ENCODE measurements around the gene FLT1.

FLT1 gene

DNA sequence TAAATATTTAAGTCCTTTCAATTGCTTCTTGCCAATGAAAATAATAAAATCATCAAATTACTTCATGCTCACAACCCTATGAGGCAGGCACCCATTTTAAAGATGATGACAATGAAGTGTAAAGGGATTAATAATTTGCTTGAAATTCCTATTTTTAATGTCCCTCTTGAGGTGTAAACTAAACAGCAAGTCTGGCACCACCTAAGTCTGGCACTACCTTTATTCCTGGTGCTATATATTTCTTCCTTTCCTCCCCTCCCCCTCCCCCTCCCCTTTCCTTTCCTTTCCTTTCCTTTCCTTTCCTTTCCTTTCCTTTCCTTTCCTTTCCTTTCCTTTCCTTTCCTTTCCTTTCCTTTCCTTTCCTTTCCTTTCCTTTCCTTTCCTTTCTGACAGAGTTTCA lies 42.2 kb downstream of the FLT1 start:
- no peak for DNase-seq

- no peak for DNase-seq
Measured at GRCh38 chr13:28451482-28452217, 43.3 kb downstream of the FLT1 start.

- no peak for DNase-seq
Measured at GRCh38 chr13:28449826-28450773, 44.8 kb downstream of the FLT1 start.

DNA sequence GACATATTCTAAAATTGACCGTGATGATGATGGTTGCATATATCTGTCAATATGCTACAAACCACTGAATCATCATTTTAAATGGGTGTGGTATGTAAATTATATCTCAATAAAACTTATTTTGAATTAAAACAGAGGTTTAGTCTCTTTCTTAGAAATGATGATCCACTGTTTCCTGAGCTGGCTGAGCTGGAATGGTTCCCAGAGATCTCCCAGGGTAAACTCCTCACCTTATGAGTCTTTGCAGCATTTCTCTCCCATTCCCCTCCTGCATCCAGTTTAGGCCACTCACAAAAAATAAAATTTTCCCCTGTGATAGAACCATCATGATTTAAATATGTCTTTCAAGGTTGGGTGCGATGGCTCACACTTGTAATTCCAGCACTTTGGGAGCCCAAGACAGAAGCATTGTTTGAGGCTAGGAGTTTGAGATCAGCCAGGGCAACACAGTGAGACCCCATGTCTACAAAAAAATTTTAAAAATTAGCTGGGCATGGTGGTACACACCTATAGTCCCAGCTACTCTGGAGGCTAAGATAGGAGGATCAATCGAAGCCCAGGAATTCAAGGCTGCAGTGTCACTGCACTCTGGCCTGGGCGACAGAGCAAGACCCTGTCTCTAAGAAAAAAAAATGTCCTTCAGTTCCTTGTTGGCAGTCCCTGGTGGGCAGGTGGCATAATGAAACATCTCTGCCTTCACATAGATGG lies 46.1 kb downstream of the FLT1 start:
- DNase-seq = no peak

DNA sequence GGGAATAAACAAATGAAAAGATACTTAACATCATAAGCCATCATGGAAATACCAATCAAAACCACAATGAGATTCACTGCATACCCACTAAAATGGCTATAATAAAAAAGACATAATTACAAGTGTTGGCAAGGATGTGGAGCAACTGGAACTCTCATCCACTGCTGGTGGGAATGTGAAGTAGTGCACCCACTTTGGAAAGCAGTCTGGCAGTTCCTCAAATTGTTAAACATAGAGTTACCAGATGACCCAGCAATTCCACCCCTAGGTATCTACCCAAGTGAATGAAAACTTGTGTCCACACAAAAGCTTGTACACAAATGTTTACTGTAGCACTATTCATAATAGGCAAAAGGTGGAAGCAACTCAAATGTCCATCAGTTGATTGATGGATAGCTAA lies 46.9 kb downstream of the FLT1 start:
- no peak for DNase-seq

DNA sequence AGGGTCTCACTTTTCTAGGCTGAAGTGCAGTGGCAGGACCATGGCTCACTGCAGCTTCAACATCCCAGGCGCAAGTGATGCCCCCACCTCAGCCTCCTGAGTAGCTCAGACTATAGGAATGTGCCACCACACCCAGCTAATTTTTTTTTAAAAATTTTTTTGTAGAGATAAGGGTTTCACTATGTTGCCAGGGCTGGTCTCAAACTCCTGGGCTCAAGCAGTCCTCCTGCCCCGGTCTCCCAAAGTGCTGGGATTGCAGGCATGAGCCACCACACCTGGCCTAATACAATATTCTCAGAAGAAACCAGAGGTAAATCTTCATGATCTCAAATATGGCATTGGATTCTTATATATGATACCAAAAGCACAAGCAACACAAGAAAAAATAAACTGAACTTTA lies 47.7 kb downstream of the FLT1 start:
- no peak for DNase-seq

GRCh38 chr13:28442839-28443238 lies 52.1 kb downstream of the FLT1 start:
- no peak for DNase-seq

DNA sequence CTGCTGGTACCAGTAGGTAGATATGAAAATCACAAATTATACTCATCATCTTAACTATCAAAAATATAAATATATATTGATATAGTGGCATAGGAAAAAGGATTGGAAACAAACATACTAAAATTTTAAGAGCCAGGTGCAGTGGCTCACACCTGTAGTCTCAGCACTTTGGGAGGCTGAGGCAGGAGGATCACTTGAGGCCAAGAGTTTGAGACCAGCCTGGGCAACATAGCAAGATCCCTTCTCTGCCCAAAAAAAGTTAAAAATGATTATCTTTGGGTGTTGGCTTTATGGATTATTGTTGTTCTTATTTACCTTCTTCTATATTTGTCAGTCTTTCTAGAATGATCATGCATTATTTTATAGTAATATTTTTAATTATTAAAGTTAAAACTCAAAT lies 53.4 kb downstream of the FLT1 start:
- no peak for DNase-seq

- DNase-seq = no peak
Measured at GRCh38 chr13:28440774-28441504, 54.0 kb downstream of the FLT1 start.

- DNase-seq = no peak
Measured at GRCh38 chr13:28438598-28439334, 56.2 kb downstream of the FLT1 start.

GRCh38 chr13:28438067-28438466 lies 56.9 kb downstream of the FLT1 start:
- DNase-seq = no peak

GRCh38 chr13:28435917-28436316 lies 59.0 kb downstream of the FLT1 start:
- DNase-seq = no peak

DNA sequence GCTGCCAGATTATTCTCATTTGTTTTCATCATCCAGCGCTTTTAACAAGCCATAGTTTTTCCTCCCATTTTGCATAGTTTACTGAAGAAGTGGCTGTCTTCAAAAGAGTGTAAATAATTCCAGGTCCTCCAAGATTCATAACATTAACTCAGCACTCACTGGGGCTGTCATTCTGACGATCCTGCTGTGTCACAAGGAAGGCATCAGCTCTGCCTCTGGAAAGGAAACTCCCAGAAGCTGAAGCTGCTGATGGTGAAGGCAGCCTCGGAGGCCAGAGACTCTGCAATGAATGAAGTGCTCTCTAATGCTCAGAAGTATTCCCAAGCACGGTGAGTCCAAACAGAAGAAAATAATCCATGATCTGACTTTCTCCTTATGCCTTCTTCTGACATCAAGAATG lies 60.0 kb downstream of the FLT1 start:
- DNase-seq = no peak

DNA sequence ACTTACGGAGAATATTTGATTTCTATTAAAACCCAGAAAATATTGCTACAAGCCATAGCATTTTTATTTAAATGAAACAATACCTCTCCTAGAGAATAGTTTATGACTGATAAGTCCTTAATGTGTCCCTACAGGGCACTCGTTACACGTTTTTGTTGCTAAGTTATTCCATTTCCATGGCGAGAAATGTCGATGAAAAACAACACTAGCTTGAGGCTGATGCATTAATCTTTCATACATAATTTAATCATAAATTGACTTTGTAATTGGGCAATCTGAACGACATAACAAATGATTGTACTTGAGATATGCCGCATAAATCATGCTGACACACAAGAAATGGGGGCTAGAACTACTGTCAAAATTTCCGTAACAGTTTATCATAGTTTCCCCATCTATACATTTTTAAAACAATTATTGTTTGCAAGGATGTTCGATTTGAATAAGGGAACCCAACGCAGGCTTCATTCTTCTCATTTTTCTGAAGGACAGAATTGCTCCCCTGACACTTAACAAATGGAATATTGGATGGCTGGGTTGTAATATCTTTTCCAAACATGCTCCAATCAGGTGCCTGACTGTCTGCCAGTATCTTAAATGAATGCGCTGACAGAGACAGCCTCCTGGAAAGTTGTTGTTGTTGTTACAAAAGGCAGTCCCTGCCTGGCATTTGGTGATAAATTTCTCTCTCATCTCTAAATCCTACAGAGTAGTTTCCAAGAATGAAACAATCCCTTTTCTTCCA lies 61.9 kb downstream of the FLT1 start:
- no peak for DNase-seq

GRCh38 chr13:28429685-28430290 lies 65.1 kb downstream of the FLT1 start:
- no peak for DNase-seq

DNA sequence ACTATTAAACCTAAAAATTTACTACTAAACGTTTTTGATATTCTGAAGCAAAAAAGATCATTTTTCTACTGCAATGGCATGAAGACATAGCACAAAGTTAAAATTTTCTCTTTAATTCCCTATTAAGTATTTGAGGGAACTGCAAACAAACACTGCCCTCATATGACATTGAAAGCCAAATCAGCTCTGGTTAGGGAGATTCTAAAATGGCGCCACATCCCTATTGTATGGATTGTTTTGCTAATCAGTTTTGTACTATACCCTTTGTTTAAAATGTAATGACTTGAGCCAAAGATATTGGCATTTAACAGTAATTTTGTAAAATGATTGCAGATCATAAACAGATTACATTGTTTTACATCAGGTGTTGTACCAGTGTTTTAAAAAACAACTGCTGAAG lies 65.8 kb downstream of the FLT1 start:
- no peak for DNase-seq

- no peak for DNase-seq
Measured at GRCh38 chr13:28426381-28426780, 68.5 kb downstream of the FLT1 start.

DNA sequence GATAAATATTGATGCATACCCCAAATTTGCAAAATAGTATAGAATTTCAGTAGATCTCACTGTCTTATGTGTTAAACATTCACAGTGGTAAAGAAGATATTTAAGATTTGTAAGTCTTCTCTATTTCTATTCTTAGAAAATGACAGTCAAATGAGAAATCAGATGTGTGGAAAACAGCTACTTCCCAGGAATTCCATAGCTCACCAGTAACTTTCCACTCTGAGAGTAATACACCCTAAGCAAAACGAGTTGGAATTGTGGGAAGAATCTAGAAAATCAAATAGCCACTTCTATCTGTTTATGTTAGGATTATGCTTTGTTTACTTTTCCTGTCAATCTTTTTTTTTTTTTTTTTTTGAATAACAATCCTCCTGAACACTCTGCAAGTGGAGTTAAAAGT lies 69.1 kb downstream of the FLT1 start:
- no peak for DNase-seq

DNA sequence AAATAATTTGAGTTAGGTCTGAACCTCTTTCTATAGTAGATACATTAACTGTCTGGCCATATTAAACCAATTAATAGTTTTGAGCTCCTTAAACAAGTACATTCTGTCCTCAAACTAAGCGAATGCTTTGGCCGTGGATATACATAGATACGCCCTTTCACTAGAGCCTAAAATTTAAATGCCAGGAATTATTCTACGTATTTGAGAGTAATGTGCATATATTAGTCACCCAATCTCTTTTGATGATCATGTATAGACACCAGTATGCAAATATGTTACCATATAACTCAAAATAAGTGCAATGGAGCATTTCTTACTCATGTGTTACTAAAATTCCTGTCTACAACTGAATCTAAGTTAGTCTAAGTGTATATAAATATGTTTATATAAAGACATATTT lies 70.4 kb downstream of the FLT1 start:
- no peak for DNase-seq

DNA sequence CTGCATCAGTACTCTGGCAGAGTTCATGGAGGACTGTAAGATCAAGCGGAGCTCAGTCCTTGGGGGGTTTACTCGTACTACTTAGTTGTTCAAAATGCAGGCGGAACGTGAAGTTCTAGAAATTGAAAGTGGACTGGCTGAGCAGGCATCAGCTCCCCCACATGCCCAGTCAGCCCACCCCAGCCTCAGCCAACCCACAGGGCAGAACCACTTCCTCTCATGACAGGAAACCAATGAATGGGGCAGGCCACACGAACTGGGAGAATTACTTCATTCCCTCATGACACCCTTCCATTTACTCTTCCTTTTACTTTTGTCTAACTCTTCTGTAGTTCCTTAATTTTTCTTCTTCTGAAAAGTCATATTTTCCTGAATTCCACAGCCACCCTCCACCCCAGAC lies 71.9 kb downstream of the FLT1 start:
- DNase-seq = peak; percentile 55

All from activated CD8-positive, alpha-beta memory T cell treated with anti-CD3 and anti-CD28 coated beads, Interleukin-2, amount 50 U/mL, for 48 hours (primary cell).